K562 (cell line): ENCODE data around the gene BMP2K. TPM values are rescaled to one million over a fixed set of nuclear protein-coding genes. Genes with fewer than 3 reads are reported as not detected.
A peak's percentile ranks its signal among the peaks of the same experiment; 100 is the strongest.

Experiments
- BRF1 ChIP-seq: IDR thresholded peaks from 3 replicates; pipeline ENCODE4 v1.6.1; 2011; ENCODE audit warnings: borderline replicate concordance, mild to moderate bottlenecking; ENCODE audit not compliant: insufficient read length; ENCODE audit errors: extremely low read depth
- CTCFL ChIP-seq: IDR thresholded peaks from 2 replicates; pipeline ENCODE4 v1.6.1; 2011; ENCODE audit warnings: borderline replicate concordance, low read depth, mild to moderate bottlenecking, moderate library complexity, low read length; ENCODE audit not compliant: insufficient read depth, poor library complexity, severe bottlenecking
- FOXP1 ChIP-seq: sonication (generic); formaldehyde crosslinking; IDR thresholded peaks from 2 replicates; pipeline ENCODE4 v1.8.0; 2022; ENCODE audit warnings: mild to moderate bottlenecking, missing genetic modification reagents
- GTF2F1 ChIP-seq: IDR thresholded peaks from 2 replicates; pipeline ENCODE4 v1.6.1; 2011; ENCODE audit warnings: low read depth, low read length, improper control_type of control experiment
- HMGXB4 ChIP-seq: sonication (generic); formaldehyde crosslinking; IDR thresholded peaks from 2 replicates; pipeline ENCODE4 v1.8.1; 2023; ENCODE audit warnings: mild to moderate bottlenecking, missing genetic modification reagents
- HNRNPL ChIP-seq: fragments of 200-400 bp; formaldehyde crosslinking; IDR thresholded peaks from 2 replicates; pipeline ENCODE4 v1.6.1; 2017; ENCODE audit warnings: low read depth, mild to moderate bottlenecking, low read length
- HNRNPUL1 ChIP-seq: fragments of 200-400 bp; formaldehyde crosslinking; IDR thresholded peaks from 2 replicates; pipeline ENCODE4 v1.6.1; 2017; ENCODE audit warnings: low read length
- KAT7 ChIP-seq: sonication (generic); formaldehyde crosslinking; IDR thresholded peaks from 2 replicates; pipeline ENCODE4 v1.8.0; 2022; ENCODE audit warnings: missing genetic modification reagents, mild to moderate bottlenecking, borderline replicate concordance
- MCM2 ChIP-seq: fragments of 450-650 bp; IDR thresholded peaks from 2 replicates; pipeline ENCODE4 v1.6.1; 2017; ENCODE audit warnings: low read depth, mild to moderate bottlenecking
- SNAPC5 ChIP-seq: fragments of 250-450 bp; sonication (Bioruptor Pico); IDR thresholded peaks from 2 replicates; pipeline ENCODE4 v1.8.0; 2021; ENCODE audit warnings: moderate library complexity, mild to moderate bottlenecking, inconsistent platforms
- TCF7 ChIP-seq: sonication (generic); IDR thresholded peaks from 2 replicates; pipeline ENCODE4 v1.6.1; 2016; ENCODE audit warnings: antibody characterized with exemption, borderline replicate concordance
- USF2 ChIP-seq: sonication (generic); formaldehyde crosslinking; IDR thresholded peaks from 2 replicates; pipeline ENCODE4 v1.5.0; 2020; ENCODE audit warnings: missing genetic modification reagents
- ZBTB34 ChIP-seq: fragments of 250-450 bp; sonication (Bioruptor Pico); IDR thresholded peaks from 2 replicates; pipeline ENCODE4 v1.8.0; 2021; ENCODE audit warnings: mild to moderate bottlenecking, moderate library complexity
- ZBTB9 ChIP-seq: fragments of 450-650 bp; formaldehyde crosslinking; IDR thresholded peaks from 2 replicates; pipeline ENCODE4 v1.4.0; 2020; ENCODE audit warnings: mild to moderate bottlenecking, moderate library complexity
- ZEB2 ChIP-seq: fragments of 450-650 bp; IDR thresholded peaks from 2 replicates; pipeline ENCODE4 v1.6.1; 2016
- ZNF316 ChIP-seq: fragments of 450-650 bp; IDR thresholded peaks from 2 replicates; pipeline ENCODE4 v1.6.1; 2016
- ZNF384 ChIP-seq: IDR thresholded peaks from 2 replicates; pipeline ENCODE4 v1.6.1; 2012; ENCODE audit warnings: low read depth, low read length, improper control_type of control experiment
- polyA plus RNA-seq, 8 experiments: library from polyadenylated mRNA; depleted of rRNA in 4 of 8; stranded (reverse) in 5 of 8; unstranded in 3 of 8; fragments of >200 nt; fragmentation: Nextera tagmentation in 2 of 8; fragmentation: Illumina TruSeq in 1 of 8; extraction: Ambion mirVana in 2 of 8; extraction: Trizol in 1 of 8; gene quantifications; 2 replicates each; pipeline versions ENCODE4 v1.2.1 to v1.2.3, GENCODE V29; 2011 to 2014; ENCODE audit warnings: inconsistent platforms in 1 of 8, missing spikeins in 1 of 8
- total RNA-seq, 7 experiments: library from RNA; depleted of rRNA in 6 of 7; stranded (reverse); fragments of >200 nt in 6 of 7; fragmentation: Illumina TruSeq in 2 of 7; extraction: Trizol in 2 of 7; gene quantifications; 2 replicates each; pipeline versions ENCODE4 v1.2.1 to v1.2.3, GENCODE V29; 2011 to 2021; ENCODE audit warnings: low replicate concordance in 1 of 7
- TF ChIP-seq, protein P1 (sequence below): fragments of 450-650 bp; IDR thresholded peaks from 2 replicates; pipeline ENCODE4 v1.7.0; 2016; ENCODE audit warnings: borderline replicate concordance

Gene BMP2K
- total and polyA plus RNA-seq, 9 of the 15 experiments (the other 6 are each of a cell fraction or from before 2014, with no cell fraction given) = 17.0 to 217 (median 104) TPM

GRCh38 chr4:78809928-78810835, 34.0 kb downstream of the BMP2K start (continued):
- TF ChIP-seq HNRNPL (no peak), ZBTB9 (CRISPR knock-in tag) (no peak), CTCFL (no peak), ZNF316 (0 out of 2 replicates have a peak, but pooled peaks have one; percentile 9), ZBTB34 (CRISPR knock-in tag) (no peak), BRF1 (no peak), GTF2F1 (no peak), TCF7 (no peak), MCM2 (no peak), KAT7 (no peak), ZEB2 (no peak), FOXP1 (CRISPR knock-in tag) (no peak), SNAPC5 (CRISPR knock-in tag) (no peak), HNRNPUL1 (no peak), ZNF384 (no peak), HMGXB4 (no peak), USF2 (CRISPR knock-in tag) (no peak)
- TF ChIP-seq, protein P1, sequence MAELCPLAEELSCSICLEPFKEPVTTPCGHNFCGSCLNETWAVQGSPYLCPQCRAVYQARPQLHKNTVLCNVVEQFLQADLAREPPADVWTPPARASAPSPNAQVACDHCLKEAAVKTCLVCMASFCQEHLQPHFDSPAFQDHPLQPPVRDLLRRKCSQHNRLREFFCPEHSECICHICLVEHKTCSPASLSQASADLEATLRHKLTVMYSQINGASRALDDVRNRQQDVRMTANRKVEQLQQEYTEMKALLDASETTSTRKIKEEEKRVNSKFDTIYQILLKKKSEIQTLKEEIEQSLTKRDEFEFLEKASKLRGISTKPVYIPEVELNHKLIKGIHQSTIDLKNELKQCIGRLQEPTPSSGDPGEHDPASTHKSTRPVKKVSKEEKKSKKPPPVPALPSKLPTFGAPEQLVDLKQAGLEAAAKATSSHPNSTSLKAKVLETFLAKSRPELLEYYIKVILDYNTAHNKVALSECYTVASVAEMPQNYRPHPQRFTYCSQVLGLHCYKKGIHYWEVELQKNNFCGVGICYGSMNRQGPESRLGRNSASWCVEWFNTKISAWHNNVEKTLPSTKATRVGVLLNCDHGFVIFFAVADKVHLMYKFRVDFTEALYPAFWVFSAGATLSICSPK = no peak
